DMS 273 (cell line): ENCODE data around the gene WNK1.
"Not testable (repeated sequence)": the region's sequence is repeated elsewhere in the genome, so short reads cannot be mapped to it uniquely, and the experiment has no call there.

Experiments
- DNase-seq: peaks from one replicate; lab custom pipeline; 2025; ENCODE audit not compliant: unreplicated experiment; lab: John Stamatoyannopoulos, UW

WNK1 gene

GRCh38 chr12:777550-778047 is 25.2 kb downstream of the WNK1 start:
- DNase-seq: no peak

GRCh38 chr12:778615-779014 is 26.2 kb downstream of the WNK1 start:
- DNase-seq: no peak

DNA sequence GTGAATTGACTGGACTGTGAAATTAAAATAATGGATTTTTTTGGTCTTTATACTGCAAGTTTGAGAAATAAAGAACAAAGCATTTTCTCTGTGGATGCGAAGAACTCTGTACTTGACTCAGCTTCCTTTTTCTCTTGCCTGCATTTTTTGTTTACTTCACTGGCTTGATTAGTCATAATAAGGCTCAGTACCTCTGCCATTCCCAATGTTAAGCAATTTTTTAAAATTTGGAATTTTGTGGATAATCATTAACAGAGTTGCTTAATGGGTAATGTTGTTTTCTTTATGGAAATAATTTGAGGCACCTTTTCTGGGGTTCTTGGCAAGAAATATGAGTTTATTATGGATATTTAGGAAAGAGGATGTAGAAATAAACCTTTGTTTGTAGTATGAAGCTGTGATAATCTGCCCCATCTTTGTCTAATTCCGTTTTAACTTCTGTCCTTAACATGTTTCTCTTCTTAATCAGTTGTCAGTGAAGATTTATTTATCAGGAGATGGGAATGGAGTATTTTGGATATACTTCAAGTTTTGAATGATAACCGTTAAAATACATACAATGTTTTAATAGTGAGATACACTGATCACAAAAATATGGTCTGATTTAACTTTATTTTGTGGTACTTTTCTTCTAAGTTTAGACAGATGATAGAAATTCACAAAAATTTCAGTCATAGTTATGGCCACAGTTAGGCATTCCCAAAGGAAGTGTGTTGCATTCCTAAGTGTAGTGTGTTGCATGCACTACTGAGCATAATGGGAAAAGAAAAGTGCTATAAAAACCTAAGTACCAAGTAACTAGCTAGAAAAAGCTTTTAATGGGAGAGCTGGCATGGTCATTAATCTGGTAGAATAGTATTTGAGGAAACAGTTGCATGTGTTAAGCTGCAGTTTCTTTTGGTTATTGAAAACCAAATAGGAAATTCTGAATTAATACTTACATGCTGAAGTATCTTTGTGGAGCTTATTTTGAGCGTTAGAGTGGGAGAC is 27.7 kb downstream of the WNK1 start:
- no peak for DNase-seq

DNA sequence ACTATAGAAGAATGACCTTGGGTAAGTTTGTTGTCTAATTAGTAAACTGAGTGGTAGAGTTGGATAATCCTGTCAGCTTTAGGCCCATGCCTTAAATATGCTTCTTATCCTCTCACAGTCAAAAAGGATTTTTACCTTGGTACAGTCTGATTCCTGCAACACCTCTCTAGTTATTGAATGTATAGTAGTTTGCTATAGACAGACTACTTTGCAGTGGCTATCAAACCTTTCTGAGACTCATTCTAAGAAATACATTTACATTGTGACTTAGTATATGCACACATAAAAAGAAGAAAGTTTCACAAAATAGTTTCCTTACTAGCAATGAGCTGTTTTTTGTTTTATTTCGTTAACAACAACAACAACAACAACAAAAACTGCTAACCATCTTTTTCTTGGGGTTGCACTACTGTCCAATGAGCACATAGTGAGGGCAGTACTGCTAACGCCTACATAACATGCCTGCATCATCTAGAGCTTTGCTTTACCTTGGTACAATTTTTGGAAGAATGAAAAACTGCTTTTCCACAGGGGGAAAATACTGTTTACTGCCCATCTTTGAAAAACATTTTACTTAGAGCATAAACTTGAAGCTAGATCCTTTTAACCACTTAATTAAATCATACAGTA is 28.5 kb downstream of the WNK1 start:
- no peak for DNase-seq

- no peak for DNase-seq
Measured at GRCh38 chr12:785706-786105, 33.3 kb downstream of the WNK1 start.

- DNase-seq: no peak
Measured at GRCh38 chr12:788288-788687, 35.9 kb downstream of the WNK1 start.

DNA sequence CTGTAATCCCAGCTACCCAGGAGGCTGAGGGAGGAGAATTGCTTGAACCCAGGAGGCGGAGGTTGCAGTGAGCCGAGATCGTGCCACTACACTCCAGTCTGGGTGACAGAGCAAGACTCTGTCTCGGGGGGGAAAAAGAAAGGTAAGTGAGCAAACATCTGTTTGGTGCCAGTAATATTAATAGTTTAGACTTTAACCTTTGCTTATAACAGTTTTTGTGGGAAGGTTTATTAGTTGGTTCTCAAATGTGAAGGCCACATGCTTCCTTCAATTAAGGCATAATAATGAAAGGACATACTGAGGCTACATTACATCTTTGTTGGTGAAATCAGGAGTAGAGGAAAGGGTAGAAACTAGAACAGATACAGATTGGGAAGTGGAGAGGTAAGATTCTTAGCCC is 36.4 kb downstream of the WNK1 start:
- not testable (repeated sequence) for DNase-seq

- DNase-seq: no peak
Measured at GRCh38 chr12:789852-790563, 37.6 kb downstream of the WNK1 start.

DNA sequence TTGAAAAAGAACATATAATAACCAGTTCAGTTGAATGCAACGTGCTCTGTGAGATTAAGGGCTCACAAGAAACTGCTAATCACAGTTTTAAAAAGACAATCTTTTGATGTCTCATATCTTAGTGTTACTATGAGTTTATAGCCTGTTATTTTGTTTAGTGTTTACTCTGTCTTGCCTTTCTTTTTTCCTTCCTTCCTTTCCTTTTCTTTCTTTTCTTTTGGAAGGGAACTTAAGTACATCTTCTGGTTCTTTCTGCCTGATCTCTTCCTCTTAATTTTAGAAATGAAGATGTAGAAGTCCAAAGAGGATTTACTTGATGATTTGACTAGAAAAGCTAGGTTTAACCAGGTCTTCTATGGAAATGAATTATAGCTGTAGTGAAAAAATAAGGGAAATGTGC is 38.2 kb downstream of the WNK1 start:
- DNase-seq: no peak

GRCh38 chr12:793037-793436 is 40.7 kb downstream of the WNK1 start:
- DNase-seq: no peak

DNA sequence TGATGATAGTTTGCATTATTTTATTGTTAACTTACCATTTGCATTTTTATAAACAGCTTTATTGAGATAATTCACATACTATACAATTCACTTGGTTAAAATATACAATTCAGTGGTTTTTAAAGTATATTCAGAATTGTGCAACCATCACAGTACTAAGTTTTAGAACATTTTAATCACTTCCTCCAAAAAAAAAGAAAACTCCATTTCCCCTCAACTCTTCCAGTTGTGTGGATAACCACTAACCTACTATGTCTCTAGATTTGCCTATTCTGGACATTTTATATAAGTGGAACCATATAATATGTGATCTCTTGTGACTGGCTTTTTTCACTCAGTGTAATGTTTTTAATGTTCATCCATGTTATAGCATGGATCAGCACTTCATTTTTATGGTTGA is 41.3 kb downstream of the WNK1 start:
- DNase-seq: no peak

DNA sequence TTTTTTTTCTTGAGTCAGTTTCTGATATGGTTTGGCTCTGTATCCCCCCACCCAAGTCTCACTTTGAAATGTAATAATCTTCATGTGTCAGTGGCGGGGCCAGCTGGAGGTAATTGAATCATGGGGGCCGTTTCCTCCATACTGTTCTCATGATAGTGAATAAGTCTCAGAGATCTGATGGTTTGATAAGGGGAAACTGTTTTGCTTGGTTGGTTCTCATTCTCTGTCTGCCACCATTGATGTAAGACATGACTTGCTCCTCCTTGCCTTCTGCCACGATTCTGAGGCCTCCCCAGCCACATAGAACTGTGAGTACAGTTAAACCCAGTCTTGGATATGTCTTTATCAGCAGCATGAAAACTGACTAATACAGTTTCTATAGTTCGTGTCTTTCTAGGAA is 42.9 kb downstream of the WNK1 start:
- peak; percentile 20 for DNase-seq

DNA sequence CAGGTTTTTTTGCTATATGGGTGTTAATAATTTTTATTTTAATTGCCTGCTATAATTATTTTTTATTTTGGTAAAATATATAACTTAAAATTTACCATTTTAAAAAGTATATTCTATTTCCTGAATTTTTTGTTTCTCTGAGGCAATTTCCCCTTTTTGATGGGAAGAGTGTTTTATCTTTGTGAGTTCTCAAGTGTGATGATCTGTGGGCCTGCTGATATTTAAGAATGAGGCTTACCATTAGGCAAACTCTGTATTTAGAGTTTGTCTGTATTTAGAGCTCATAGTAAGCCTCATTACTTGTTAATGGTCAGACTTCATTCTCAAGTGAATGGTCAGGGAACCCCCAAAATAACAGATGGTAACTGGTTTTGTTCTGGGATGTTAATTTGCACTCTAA is 48.0 kb downstream of the WNK1 start:
- DNase-seq: no peak

DNA sequence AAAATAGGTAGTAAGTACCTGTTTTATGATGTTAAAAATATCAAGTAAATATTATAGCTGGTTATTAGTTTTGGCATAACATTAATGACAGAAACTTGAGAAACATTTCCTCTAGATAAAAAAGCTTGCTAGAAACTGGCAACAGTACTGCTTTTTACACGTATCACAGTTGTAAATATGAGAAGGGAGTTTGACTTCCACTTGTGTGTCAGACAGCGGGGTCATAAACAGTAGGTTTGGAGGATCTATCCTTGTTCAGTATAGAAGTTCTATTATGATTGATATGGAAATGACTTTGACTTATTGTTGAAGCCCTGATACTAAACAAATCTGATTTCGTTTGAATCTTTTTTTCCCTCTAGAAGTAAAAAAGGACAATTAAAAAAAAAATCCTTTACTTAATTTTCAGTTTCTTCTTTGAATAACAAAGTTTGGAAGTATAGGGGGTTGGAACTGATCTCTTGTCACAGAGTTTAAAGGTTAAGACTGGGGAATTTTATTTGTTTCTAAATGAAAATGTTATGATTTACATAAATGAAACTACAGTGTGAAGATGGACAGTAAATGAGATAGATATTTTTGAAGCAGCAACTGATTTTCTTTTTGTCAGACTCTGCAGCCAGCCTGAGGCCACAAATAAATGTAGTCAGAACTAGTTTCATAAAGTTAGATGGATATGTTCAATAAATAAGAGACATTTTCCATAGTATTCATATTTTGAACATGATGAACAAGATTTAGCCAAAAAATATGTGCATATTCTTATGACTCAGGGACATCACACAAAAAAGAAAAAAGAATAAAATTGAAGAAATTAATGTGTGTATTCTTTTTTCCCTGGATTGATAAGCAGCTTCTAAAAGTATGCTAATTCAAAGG is 50.1 kb downstream of the WNK1 start:
- DNase-seq: no peak

DNA sequence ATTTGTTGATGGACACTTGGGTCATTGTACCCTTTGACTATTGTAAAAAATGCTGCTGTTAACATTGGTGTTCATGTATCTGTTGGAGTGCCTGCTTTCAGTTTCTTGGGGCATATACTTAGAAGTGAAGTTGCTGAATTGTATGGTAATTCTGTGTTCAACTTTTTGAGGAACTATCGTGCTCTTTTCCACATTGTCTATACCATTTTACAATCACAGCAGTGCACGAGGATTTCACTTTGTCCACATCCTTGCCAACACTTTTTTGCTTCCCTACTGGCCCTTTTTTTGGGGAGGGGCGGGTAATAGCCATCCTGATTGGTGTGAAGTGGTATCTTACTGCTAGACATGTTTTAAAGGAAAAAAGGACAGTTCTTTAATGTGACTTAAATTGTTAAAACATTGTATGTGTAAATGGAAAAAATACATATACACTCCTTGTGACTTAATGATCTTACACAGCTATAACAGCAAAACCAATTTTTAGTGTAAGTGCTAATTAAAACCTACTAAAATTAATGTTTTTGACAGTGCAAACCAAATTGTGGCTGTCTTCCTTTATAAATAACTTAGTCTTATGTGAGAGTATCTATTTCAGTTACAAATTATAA is 52.7 kb downstream of the WNK1 start:
- no peak for DNase-seq

- no peak for DNase-seq
Measured at GRCh38 chr12:806200-806791, 53.9 kb downstream of the WNK1 start.

DNA sequence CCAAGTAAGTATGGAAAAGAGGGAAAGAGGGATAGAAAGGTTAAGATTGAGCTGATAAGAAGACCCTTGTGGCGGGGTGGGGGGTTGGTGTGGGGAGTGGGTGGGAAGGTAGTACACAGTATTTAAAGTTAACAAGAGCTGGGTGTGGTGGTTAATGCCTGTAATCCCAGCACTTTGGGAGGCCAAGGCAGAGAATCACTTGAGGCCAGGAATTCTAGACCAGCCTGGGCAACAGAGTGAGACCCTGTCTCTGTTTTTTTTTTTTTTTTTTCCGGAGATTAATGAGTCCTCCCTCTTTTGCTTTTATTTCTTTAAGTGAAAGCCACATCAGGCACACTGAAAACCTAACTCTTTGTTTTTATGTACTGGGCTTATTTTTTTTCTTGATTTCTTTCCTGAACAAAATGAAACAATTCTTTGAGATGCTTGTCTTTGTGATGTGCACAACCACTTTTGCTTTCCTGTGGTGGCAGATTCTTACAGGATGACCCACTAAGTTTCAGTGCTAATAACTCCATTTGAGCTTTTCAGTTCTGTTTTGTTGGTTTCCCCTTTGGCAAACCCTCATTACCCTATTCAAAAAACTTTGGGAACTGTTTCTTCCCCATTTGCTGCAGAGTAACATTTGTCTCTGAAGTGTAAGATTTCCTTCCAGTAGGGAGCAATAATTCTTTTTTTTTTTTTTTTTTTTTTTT is 54.8 kb downstream of the WNK1 start:
- DNase-seq: no peak

DNA sequence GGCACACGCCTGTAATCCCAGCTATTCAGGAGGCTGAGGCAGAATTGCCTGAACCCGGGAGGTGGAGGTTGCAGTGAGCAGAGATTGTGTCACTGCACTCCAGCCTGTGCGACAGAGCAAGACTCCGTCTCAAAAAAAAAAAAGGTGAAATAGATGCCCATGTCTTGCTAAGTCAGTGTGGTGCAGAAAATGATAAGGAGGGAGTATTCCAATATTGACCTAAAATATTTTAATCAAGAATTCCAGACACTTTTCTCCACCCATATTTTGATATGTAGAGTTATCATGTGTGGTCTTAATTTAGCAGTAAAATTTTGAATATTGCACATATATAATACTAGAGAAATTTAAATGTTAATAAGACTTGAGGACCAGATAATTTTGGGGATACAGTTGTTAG is 57.7 kb downstream of the WNK1 start:
- no peak for DNase-seq
